Amniotic stem cell (primary cell): ENCODE data around the gene GAPVD1.
"Not testable (repeated sequence)": the region's sequence is repeated elsewhere in the genome, so short reads cannot be mapped to it uniquely, and the experiment has no call there.

Experiments
- DNase-seq: peaks from one replicate; lab custom pipeline; 2025; lab: John Stamatoyannopoulos, UW

The GAPVD1 gene

GRCh38 chr9:125304273-125304672, 42.6 kb downstream of the GAPVD1 start:
- no peak for DNase-seq

GRCh38 chr9:125312411-125312810, 50.8 kb downstream of the GAPVD1 start:
- no peak for DNase-seq

GRCh38 chr9:125316359-125316758, 54.7 kb downstream of the GAPVD1 start:
- not testable (repeated sequence) for DNase-seq

GRCh38 chr9:125317704-125318103, 56.1 kb downstream of the GAPVD1 start:
- DNase-seq = no peak

- no peak for DNase-seq
These were observed 59.9 kb downstream of the GAPVD1 start for GRCh38 chr9:125321496-125321895.

- DNase-seq = no peak
These were observed 62.0 kb downstream of the GAPVD1 start for GRCh38 chr9:125323615-125324014.

GRCh38 chr9:125325826-125326225, 64.2 kb downstream of the GAPVD1 start:
- DNase-seq = no peak

- no peak for DNase-seq
These were observed 68.4 kb downstream of the GAPVD1 start for GRCh38 chr9:125329978-125330377.

GRCh38 chr9:125330587-125330986, 69.0 kb downstream of the GAPVD1 start:
- DNase-seq = no peak

- no peak for DNase-seq
These were observed 70.9 kb downstream of the GAPVD1 start for GRCh38 chr9:125332527-125332926.

- no peak for DNase-seq
These were observed 75.6 kb downstream of the GAPVD1 start for GRCh38 chr9:125337236-125337635.

- DNase-seq = no peak
These were observed 77.3 kb downstream of the GAPVD1 start for GRCh38 chr9:125338929-125339328.

GRCh38 chr9:125341566-125341965, 79.9 kb downstream of the GAPVD1 start:
- DNase-seq = no peak

GRCh38 chr9:125343518-125344275, 82.1 kb downstream of the GAPVD1 start:
- no peak for DNase-seq

GRCh38 chr9:125346080-125346732, 84.6 kb downstream of the GAPVD1 start:
- no peak for DNase-seq

GRCh38 chr9:125355601-125356000, 94.0 kb downstream of the GAPVD1 start:
- no peak for DNase-seq

- DNase-seq = no peak
These were observed 94.4 kb downstream of the GAPVD1 start for GRCh38 chr9:125356032-125356431.

GRCh38 chr9:125359011-125359410, 97.4 kb downstream of the GAPVD1 start:
- no peak for DNase-seq

- no peak for DNase-seq
These were observed 99.0 kb downstream of the GAPVD1 start for GRCh38 chr9:125360601-125361000.

GRCh38 chr9:125361837-125362531, 100.4 kb downstream of the GAPVD1 start:
- no peak for DNase-seq

- no peak for DNase-seq
These were observed 105.0 kb downstream of the GAPVD1 start for GRCh38 chr9:125366676-125367075.

GRCh38 chr9:125370786-125371185, 109.2 kb downstream of the GAPVD1 start:
- DNase-seq = no peak
